ENCODE results near the gene CCT5. TPM values are rescaled to one million over a fixed set of nuclear protein-coding genes. Genes with fewer than 3 reads are reported as not detected.

The CCT5 gene
- polyA plus RNA-seq (2012; ENCODE audit: insufficient read length, low read depth) = 514 TPM

GRCh38 chr5:10249948-10250805 is at the start of gene CCT5:
CCT5 (plus strand) TSS chr5:10250280; CDS start chr5:10250341, 61 bp downstream.
- TF ChIP-seq POLR2AphosphoS5 (IDR thresholded peaks at IDR 0.05; ENCODE audit: low read depth, low read length) (peak; percentile 80; the same call in 1 of the 2 replicates), FOXP2 (optimal IDR thresholded peaks at IDR 0.05; ENCODE audit: borderline replicate concordance, extremely low read depth, extremely low read length, insufficient read depth) (no peak), SIN3A (IDR thresholded peaks at IDR 0.05; ENCODE audit: borderline replicate concordance, insufficient read depth, low read length) (peak; percentile 40; the same call in 1 of the 2 replicates), TAF1 (IDR thresholded peaks at IDR 0.05; ENCODE audit: borderline replicate concordance, insufficient read depth, low read length) (peak; percentile 91)
- TF ChIP-seq, protein P1, sequence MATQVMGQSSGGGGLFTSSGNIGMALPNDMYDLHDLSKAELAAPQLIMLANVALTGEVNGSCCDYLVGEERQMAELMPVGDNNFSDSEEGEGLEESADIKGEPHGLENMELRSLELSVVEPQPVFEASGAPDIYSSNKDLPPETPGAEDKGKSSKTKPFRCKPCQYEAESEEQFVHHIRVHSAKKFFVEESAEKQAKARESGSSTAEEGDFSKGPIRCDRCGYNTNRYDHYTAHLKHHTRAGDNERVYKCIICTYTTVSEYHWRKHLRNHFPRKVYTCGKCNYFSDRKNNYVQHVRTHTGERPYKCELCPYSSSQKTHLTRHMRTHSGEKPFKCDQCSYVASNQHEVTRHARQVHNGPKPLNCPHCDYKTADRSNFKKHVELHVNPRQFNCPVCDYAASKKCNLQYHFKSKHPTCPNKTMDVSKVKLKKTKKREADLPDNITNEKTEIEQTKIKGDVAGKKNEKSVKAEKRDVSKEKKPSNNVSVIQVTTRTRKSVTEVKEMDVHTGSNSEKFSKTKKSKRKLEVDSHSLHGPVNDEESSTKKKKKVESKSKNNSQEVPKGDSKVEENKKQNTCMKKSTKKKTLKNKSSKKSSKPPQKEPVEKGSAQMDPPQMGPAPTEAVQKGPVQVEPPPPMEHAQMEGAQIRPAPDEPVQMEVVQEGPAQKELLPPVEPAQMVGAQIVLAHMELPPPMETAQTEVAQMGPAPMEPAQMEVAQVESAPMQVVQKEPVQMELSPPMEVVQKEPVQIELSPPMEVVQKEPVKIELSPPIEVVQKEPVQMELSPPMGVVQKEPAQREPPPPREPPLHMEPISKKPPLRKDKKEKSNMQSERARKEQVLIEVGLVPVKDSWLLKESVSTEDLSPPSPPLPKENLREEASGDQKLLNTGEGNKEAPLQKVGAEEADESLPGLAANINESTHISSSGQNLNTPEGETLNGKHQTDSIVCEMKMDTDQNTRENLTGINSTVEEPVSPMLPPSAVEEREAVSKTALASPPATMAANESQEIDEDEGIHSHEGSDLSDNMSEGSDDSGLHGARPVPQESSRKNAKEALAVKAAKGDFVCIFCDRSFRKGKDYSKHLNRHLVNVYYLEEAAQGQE (IDR thresholded peaks at IDR 0.05; ENCODE audit: insufficient read depth in 1 of 2, low read depth in 2 of 2, low read length in 2 of 2) = peak; percentile 45 to 52; a peak in 1 of 4 replicates

- TF ChIP-seq POLR2AphosphoS5 (IDR thresholded peaks at IDR 0.05; ENCODE audit: low read depth, low read length) (no peak), TAF1 (IDR thresholded peaks at IDR 0.05; ENCODE audit: borderline replicate concordance, insufficient read depth, low read length) (no peak), FOXP2 (optimal IDR thresholded peaks at IDR 0.05; ENCODE audit: borderline replicate concordance, extremely low read depth, extremely low read length, insufficient read depth) (no peak), SIN3A (IDR thresholded peaks at IDR 0.05; ENCODE audit: borderline replicate concordance, insufficient read depth, low read length) (no peak)
- TF ChIP-seq, protein P1 (IDR thresholded peaks at IDR 0.05; ENCODE audit: insufficient read depth in 1 of 2, low read depth in 2 of 2, low read length in 2 of 2) = no peak
These were observed 48.7 kb upstream of the CCT5 start for GRCh38 chr5:10201223-10201868.

DNA sequence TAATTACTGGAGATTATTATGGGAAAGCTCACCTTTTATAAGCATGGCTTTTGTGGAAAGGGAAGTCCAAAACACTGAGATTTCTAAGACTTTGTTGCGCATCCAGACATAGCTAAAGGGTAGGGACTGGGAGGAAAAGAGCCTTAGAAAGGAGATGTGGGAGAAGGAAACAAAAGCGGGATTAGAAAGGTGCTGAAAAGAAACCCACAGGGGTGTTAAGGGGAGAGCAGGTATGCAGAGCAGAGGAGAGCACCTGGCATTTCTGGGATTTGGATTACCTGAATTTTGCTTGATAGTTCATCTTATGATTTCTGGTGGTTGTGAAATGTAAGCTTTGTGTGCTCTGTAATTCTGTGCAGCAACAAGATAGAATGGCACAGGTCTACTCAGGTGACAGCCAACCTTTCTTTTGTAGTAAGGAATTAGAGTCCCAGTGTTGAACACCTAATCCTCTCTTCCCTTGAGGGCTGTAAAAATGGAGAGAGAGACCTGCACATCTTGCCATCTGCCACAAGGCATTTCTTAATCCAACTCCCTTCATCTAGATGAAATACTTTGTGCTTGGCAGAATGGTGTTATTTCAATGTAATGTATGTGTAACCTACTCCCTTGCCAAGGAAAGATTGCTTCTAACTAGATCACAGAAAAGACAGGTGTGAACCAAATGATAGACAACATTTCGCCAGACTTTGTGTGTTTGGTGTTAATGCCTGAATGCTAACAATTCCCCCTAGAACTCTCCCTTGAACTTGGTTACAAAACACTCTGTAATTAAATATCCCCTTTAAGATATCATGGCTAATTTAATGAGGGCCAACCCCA is 47.8 kb upstream of the CCT5 start:
- no peak for TF ChIP-seq POLR2AphosphoS5 (IDR thresholded peaks at IDR 0.05; ENCODE audit: low read depth, low read length)
- no peak for TF ChIP-seq FOXP2 (optimal IDR thresholded peaks at IDR 0.05; ENCODE audit: borderline replicate concordance, extremely low read depth, extremely low read length, insufficient read depth)
- TF ChIP-seq, protein P1 (IDR thresholded peaks at IDR 0.05; ENCODE audit: insufficient read depth in 1 of 2, low read depth in 2 of 2, low read length in 2 of 2) = no peak
- TF ChIP-seq TAF1 (IDR thresholded peaks at IDR 0.05; ENCODE audit: borderline replicate concordance, insufficient read depth, low read length) = no peak
- TF ChIP-seq SIN3A (IDR thresholded peaks at IDR 0.05; ENCODE audit: borderline replicate concordance, insufficient read depth, low read length) = no peak

- TF ChIP-seq FOXP2 (optimal IDR thresholded peaks at IDR 0.05; ENCODE audit: borderline replicate concordance, extremely low read depth, extremely low read length, insufficient read depth) (no peak), SIN3A (IDR thresholded peaks at IDR 0.05; ENCODE audit: borderline replicate concordance, insufficient read depth, low read length) (no peak), POLR2AphosphoS5 (IDR thresholded peaks at IDR 0.05; ENCODE audit: low read depth, low read length) (no peak), TAF1 (IDR thresholded peaks at IDR 0.05; ENCODE audit: borderline replicate concordance, insufficient read depth, low read length) (no peak)
- TF ChIP-seq, protein P1 (IDR thresholded peaks at IDR 0.05; ENCODE audit: insufficient read depth in 1 of 2, low read depth in 2 of 2, low read length in 2 of 2) = no peak
These were observed 41.1 kb upstream of the CCT5 start for GRCh38 chr5:10209004-10209403.
